Liver (tissue), 3 donors: Measurements from ENCODE around the gene BATF.

ENCODE experiments used
- EGR1 ChIP-seq, 2 donors: IDR thresholded peaks; 2 replicates each; pipeline ENCODE4 v1.6.1; 2016 to 2018; ENCODE audit warnings: antibody characterized with exemption in 2 of 2, low read depth in 2 of 2
- FOXA2 ChIP-seq: IDR thresholded peaks from 2 replicates; pipeline ENCODE4 v1.6.1; 2016; ENCODE audit warnings: antibody characterized with exemption
- HNF4G ChIP-seq: IDR thresholded peaks from 2 replicates; pipeline ENCODE4 v1.6.1; 2016; ENCODE audit warnings: antibody characterized with exemption
- JUND ChIP-seq, 2 donors: IDR thresholded peaks; 2 replicates each; pipeline ENCODE4 v1.6.1; 2016; ENCODE audit warnings: antibody characterized with exemption in 2 of 2
- RAD21 ChIP-seq, 2 donors: IDR thresholded peaks; 2 replicates each; pipeline ENCODE4 v1.6.1; 2016; ENCODE audit warnings: antibody characterized with exemption in 2 of 2, mild to moderate bottlenecking in 2 of 2
- RXRA ChIP-seq, 2 donors: IDR thresholded peaks; 2 replicates each; pipeline ENCODE4 v1.6.1; 2017 to 2018; ENCODE audit warnings: antibody characterized with exemption in 2 of 2, mild to moderate bottlenecking in 1 of 2
- SP1 ChIP-seq: IDR thresholded peaks from 2 replicates; pipeline ENCODE4 v1.6.1; 2018; ENCODE audit warnings: antibody characterized with exemption, mild to moderate bottlenecking
- TAF1 ChIP-seq: conservative IDR thresholded peaks from 2 replicates; pipeline ENCODE4 v1.6.1; 2016; ENCODE audit warnings: antibody characterized with exemption, mild to moderate bottlenecking
- YY1 ChIP-seq: IDR thresholded peaks from 2 replicates; pipeline ENCODE4 v1.6.1; 2016; ENCODE audit warnings: antibody characterized with exemption, mild to moderate bottlenecking
- TF ChIP-seq, protein P1 (sequence below): IDR thresholded peaks from 2 replicates; pipeline ENCODE4 v1.6.1; 2016; ENCODE audit warnings: antibody characterized with exemption
- TF ChIP-seq, protein P2 (sequence below): fragments of 150-350 bp; IDR thresholded peaks from 2 replicates; pipeline ENCODE4 v1.5.1; 2017; ENCODE audit warnings: improper control_type of control experiment, low read depth, low read length; ENCODE audit not compliant: missing input control
- TF ChIP-seq, protein P3 (sequence below): IDR thresholded peaks from 2 replicates; pipeline ENCODE4 v1.6.1; 2016; ENCODE audit warnings: antibody characterized with exemption
- TF ChIP-seq, protein P4 (sequence below): IDR thresholded peaks from 2 replicates; pipeline ENCODE4 v1.6.1; 2016; ENCODE audit warnings: antibody characterized with exemption
- TF ChIP-seq, protein P5 (sequence below): IDR thresholded peaks from 2 replicates; pipeline ENCODE4 v1.6.1; 2016; ENCODE audit warnings: antibody characterized with exemption, mild to moderate bottlenecking
- donor health status: healthy.
- donor health status: healthy.

DNA sequence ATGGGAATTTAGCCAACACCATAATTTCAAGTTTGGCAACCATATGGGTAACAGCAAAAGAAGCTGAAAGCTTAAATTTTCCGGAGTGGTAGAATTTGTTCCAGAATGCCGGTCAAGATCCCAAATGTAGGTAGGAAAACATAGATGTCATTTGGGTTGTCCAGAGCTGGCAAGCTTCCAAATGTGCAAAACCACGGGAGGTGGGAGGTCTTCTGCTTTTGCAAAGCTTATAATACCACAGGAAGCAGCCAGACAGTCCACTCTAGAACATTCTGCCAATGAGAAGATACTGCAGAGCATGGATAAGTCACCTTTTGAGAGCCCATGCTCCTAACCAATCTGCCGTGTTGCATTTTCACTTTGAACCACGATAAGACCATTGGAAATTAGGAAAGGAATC is 26.4 kb upstream of the BATF start:
- TF ChIP-seq, protein P1, sequence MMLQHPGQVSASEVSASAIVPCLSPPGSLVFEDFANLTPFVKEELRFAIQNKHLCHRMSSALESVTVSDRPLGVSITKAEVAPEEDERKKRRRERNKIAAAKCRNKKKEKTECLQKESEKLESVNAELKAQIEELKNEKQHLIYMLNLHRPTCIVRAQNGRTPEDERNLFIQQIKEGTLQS, result no peak
- TF ChIP-seq, protein P2, sequence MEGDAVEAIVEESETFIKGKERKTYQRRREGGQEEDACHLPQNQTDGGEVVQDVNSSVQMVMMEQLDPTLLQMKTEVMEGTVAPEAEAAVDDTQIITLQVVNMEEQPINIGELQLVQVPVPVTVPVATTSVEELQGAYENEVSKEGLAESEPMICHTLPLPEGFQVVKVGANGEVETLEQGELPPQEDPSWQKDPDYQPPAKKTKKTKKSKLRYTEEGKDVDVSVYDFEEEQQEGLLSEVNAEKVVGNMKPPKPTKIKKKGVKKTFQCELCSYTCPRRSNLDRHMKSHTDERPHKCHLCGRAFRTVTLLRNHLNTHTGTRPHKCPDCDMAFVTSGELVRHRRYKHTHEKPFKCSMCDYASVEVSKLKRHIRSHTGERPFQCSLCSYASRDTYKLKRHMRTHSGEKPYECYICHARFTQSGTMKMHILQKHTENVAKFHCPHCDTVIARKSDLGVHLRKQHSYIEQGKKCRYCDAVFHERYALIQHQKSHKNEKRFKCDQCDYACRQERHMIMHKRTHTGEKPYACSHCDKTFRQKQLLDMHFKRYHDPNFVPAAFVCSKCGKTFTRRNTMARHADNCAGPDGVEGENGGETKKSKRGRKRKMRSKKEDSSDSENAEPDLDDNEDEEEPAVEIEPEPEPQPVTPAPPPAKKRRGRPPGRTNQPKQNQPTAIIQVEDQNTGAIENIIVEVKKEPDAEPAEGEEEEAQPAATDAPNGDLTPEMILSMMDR, result no peak
- TF ChIP-seq RAD21 (IDR thresholded peaks at IDR 0.05) (no peak), HNF4G (no peak), JUND (IDR thresholded peaks at IDR 0.05) (no peak), EGR1 (IDR thresholded peaks at IDR 0.05; ENCODE audit: low read depth in 2 of 2) (no peak), TAF1 (no peak), SP1 (no peak), RXRA (IDR thresholded peaks at IDR 0.05) (no peak), YY1 (no peak), FOXA2 (no peak)
- TF ChIP-seq, protein P3, sequence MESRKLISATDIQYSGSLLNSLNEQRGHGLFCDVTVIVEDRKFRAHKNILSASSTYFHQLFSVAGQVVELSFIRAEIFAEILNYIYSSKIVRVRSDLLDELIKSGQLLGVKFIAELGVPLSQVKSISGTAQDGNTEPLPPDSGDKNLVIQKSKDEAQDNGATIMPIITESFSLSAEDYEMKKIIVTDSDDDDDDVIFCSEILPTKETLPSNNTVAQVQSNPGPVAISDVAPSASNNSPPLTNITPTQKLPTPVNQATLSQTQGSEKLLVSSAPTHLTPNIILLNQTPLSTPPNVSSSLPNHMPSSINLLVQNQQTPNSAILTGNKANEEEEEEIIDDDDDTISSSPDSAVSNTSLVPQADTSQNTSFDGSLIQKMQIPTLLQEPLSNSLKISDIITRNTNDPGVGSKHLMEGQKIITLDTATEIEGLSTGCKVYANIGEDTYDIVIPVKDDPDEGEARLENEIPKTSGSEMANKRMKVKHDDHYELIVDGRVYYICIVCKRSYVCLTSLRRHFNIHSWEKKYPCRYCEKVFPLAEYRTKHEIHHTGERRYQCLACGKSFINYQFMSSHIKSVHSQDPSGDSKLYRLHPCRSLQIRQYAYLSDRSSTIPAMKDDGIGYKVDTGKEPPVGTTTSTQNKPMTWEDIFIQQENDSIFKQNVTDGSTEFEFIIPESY, result no peak
- TF ChIP-seq, protein P4, sequence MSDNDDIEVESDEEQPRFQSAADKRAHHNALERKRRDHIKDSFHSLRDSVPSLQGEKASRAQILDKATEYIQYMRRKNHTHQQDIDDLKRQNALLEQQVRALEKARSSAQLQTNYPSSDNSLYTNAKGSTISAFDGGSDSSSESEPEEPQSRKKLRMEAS, result no peak
- TF ChIP-seq, protein P5, sequence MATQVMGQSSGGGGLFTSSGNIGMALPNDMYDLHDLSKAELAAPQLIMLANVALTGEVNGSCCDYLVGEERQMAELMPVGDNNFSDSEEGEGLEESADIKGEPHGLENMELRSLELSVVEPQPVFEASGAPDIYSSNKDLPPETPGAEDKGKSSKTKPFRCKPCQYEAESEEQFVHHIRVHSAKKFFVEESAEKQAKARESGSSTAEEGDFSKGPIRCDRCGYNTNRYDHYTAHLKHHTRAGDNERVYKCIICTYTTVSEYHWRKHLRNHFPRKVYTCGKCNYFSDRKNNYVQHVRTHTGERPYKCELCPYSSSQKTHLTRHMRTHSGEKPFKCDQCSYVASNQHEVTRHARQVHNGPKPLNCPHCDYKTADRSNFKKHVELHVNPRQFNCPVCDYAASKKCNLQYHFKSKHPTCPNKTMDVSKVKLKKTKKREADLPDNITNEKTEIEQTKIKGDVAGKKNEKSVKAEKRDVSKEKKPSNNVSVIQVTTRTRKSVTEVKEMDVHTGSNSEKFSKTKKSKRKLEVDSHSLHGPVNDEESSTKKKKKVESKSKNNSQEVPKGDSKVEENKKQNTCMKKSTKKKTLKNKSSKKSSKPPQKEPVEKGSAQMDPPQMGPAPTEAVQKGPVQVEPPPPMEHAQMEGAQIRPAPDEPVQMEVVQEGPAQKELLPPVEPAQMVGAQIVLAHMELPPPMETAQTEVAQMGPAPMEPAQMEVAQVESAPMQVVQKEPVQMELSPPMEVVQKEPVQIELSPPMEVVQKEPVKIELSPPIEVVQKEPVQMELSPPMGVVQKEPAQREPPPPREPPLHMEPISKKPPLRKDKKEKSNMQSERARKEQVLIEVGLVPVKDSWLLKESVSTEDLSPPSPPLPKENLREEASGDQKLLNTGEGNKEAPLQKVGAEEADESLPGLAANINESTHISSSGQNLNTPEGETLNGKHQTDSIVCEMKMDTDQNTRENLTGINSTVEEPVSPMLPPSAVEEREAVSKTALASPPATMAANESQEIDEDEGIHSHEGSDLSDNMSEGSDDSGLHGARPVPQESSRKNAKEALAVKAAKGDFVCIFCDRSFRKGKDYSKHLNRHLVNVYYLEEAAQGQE, result no peak
